Mesodermal cell (in vitro differentiated cells): ENCODE data around the gene PRR23E.

Experiments used
- H3K27ac ChIP-seq: 2 replicates; pipeline ENCODE4 v1.7.0; 2013; ENCODE audit warnings: mild to moderate bottlenecking, low read depth, low read length, moderate library complexity; ENCODE audit not compliant: severe bottlenecking
- H3K36me3 ChIP-seq: 2 replicates; pipeline ENCODE4 v1.7.1; 2013; ENCODE audit warnings: mild to moderate bottlenecking, low read length, moderate library complexity; ENCODE audit not compliant: control insufficient read depth, insufficient read depth
- H3K4me1 ChIP-seq: one replicate; pipeline ENCODE4 v1.7.1; 2013; ENCODE audit warnings: mild to moderate bottlenecking, low read length; ENCODE audit not compliant: insufficient read depth, control insufficient read depth, poor library complexity, severe bottlenecking
- H3K4me3 ChIP-seq: 2 replicates; pipeline ENCODE4 v1.7.0; 2013; ENCODE audit warnings: low read length, control low read depth, mild to moderate bottlenecking; ENCODE audit not compliant: insufficient read depth, poor library complexity, severe bottlenecking; ENCODE audit errors: extremely low read depth
- H3K9me3 ChIP-seq: 2 replicates; pipeline ENCODE4 v1.7.1; 2013; ENCODE audit warnings: mild to moderate bottlenecking, low read length, moderate library complexity; ENCODE audit not compliant: control insufficient read depth
- WGBS, 2 experiments: methylation state at CpG; one replicate each; pipeline ENCODE4 v1.1.5; 2013; ENCODE audit warnings: missing lambda C conversion rate in 2 of 2; ENCODE audit not compliant: insufficient coverage in 2 of 2; 5-methylcytosine and 5-hydroxymethylcytosine counted together

The PRR23E gene

DNA sequence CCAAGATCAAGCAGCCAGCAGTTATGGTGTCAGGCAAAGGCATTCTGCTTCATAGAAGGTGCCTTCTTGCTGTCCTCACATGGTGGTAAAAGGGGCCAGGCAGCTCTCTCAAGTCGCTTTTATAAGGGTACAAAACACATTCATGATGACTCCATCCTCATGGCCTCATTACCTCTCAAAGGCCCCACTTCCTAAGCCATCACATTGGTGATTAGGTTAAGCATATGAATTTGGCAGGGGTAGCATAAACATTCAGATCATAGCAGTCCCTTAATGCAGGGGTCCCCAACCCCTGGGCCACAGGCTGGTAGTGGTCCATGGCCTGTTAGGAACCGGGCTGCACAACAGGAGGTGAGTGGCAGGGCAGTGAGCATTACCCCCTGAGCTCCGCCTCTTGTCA is 42.8 kb downstream of the PRR23E start:
- H3K27ac ChIP-seq, result no peak overlapping the region
- WGBS, 2 experiments, result 79% methylated on average over 2 of the region's 3 CpGs
- H3K4me1 ChIP-seq, result no peaks in the 10 kb centered on the region
- H3K9me3 ChIP-seq, result peaks cover 3% of the 10 kb centered on the region
- H3K36me3 ChIP-seq, result no peaks in the 10 kb centered on the region
- no peak overlapping the region for H3K4me3 ChIP-seq

DNA sequence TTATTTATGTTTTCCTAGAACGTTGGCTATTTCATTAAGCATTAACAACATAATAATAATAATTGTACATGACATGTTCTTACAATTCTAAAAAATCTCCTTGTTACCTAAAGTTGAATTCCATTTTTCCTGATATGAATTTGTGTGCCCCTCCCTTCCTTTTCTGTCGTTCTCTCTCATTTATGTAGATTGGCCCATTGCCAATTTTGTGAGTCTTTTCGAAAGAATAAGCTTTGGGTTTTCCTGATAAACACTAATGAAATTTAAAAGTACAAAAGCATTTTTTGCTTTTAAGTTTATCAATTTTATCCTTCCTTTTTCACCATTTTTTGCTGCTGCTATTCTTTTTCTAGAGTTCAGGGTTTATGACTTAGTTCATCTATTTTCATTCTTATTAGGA is 44.9 kb downstream of the PRR23E start:
- no peaks in the 10 kb centered on the region for H3K36me3 ChIP-seq
- H3K9me3 ChIP-seq, result no peaks in the 10 kb centered on the region
- H3K4me1 ChIP-seq, result no peaks in the 10 kb centered on the region
- H3K27ac ChIP-seq, result no peak overlapping the region
- no CpG with 5 or more reads among the region's 3 CpGs for WGBS, 2 experiments
- no peak overlapping the region for H3K4me3 ChIP-seq

DNA sequence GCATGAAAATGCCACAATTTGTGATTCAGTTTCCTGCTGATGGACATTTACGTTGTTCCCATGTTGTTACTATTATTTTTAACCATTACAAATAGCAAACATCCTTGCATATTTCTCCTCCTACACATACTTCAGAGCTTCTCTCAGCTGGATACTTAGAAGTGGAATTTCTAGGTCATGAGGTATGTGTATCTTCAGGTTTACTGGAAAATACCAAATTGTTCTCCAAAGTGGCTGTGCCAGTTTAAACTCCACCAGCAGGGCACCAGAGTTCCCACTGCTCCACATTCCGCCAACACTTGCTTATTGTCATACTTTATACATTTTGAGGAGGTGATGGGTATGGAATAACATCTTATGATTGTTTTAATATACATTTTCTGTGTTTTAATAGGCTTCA is 45.7 kb downstream of the PRR23E start:
- no peaks in the 10 kb centered on the region for H3K36me3 ChIP-seq
- H3K27ac ChIP-seq, result no peak overlapping the region
- no peaks in the 10 kb centered on the region for H3K4me1 ChIP-seq
- no CpG with 5 or more reads among the region's 2 CpGs for WGBS, 2 experiments
- no peaks in the 10 kb centered on the region for H3K9me3 ChIP-seq
- H3K4me3 ChIP-seq, result no peak overlapping the region

DNA sequence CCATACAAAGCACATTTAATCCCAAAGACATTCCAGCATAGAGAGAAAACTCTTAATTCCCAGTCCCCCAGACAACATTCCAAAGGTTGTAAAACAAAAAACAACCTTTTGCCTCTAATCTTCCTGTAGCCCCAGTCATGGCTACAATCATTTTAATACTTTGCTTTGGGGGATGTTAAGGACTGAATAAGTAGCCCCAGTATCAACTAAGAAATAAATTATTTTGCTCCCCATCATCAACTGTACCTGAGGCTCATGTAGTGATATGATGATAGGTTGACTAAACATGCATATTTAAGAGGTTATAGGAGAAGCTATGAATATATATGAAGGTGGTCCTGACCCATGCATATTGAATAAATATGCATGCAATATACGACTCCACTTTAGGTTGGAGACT is 54.4 kb downstream of the PRR23E start:
- Histone ChIP-seq H3K4me3 (no peak overlapping the region), H3K4me1 (no peaks in the 10 kb centered on the region), H3K36me3 (no peaks in the 10 kb centered on the region), H3K9me3 (peaks cover 24% of the 10 kb centered on the region), H3K27ac (no peak overlapping the region)
- WGBS, 2 experiments, result no CpG with 5 or more reads among the region's 1 CpG
